Hematopoietic multipotent progenitor cell treated with erythropoietin and hydrocortisone succinate and interleukin-3 and kit ligand, for 6 days (in vitro differentiated cells): Measurements from ENCODE around the gene SF3B5.
"Not testable (repeated sequence)": the region's sequence is repeated elsewhere in the genome, so short reads cannot be mapped to it uniquely, and the experiment has no call there.

Source experiments
- DNase-seq: peaks from one replicate; pipeline ENCODE4 v3.0.0-alpha.2; 2015

The SF3B5 gene

DNA sequence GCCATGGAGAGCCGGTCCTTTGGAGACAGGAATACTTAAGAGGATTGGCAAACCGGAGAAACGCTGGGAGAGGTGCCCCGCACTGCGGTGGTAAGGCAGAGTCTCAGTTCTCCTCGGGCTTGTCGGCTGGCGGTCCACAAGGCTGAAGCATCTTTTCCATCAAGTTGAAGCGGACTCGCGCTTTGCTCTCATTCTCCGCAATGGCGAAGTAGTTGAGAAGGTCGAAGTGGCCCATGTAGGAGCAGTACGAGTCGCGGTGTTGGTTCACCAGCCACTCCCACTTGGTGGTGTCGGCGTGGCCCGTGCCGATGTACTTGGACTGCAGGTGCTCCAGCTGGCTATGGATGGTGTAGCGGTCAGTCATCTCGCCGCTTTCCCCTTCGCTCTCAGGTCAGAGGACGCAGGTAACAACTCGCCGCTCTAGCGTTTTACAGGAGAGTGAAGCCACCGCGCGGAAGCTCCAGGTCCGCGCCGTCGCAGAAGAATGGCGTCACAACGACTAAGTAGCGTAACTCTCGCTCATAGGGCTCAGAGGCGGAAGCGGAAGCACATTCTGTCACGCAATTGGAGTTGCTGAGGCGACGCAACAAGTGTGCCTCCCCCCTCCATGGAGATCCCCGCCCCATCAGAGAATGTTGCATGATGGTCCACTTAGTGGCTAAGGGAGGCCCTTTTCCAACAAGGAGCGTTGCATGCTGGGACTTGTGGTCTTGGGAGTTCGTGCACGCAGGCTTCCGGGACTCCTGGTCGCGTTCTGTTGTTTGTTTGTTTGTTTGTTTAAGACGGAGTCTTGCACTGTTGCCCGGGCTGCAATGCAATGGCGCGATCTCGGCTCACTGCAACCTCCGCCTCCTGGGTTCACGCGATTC is at the start of gene SF3B5:
SF3B5 (minus strand) TSS at position 440 of the 869 bp plus-strand sequence; CDS start at position 364, 76 bp downstream.
- peak; percentile 100 for DNase-seq

DNA sequence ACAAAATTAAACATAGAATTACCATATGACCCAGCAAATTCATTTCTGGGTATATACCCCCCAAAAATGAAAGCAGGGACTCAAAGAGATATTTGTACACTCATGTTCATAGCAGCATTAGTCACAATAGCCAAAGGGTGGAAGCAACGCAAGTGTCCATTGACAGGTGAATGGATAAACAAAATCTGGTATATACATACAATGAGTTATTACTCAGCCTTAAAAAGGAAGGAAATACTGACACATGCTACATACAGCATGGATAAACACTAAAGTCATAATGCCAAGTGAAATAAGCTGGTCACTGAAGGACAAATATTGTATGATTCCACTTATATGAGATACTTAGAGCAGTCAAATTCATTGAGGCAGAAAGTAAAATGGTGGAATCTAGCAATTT is 49.6 kb upstream of the SF3B5 start:
- no peak for DNase-seq

DNA sequence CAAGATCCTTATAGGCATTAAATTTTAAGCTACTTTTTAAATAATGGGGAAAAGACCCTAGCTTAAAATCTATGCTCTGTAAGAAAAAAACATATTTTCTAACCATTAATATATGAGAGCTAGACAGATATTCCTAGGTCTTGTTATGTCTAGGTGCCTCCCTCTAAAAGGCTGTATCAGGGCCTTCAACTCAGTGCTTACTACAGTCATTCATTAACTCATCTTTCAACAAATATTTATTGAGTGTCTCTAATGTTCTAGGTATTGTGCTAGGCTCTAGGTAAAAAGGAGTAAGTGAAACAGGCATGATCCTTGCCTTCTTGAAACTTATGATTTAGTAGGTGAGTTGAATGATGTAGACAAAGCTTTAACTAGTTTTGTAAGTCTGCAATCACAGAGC is 48.5 kb upstream of the SF3B5 start:
- DNase-seq: no peak

DNA sequence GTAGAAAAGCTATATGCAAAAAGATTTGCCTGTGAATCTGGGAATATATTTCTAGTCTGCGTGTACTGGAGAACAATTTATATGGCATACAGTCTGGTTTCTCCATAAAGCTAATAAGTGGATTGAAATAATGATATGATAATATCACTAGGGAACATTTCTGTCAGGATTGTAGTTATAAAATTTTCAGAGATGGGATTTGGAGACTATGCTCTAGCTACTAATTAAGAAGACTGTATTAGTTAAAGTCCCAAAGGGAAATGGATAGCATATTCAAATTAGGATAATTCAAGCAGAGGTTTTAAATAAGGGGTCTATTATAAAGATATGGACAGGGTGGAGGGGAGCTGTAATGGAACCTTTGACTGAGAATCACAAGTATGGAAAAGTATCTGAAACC is 47.7 kb upstream of the SF3B5 start:
- DNase-seq: no peak

DNA sequence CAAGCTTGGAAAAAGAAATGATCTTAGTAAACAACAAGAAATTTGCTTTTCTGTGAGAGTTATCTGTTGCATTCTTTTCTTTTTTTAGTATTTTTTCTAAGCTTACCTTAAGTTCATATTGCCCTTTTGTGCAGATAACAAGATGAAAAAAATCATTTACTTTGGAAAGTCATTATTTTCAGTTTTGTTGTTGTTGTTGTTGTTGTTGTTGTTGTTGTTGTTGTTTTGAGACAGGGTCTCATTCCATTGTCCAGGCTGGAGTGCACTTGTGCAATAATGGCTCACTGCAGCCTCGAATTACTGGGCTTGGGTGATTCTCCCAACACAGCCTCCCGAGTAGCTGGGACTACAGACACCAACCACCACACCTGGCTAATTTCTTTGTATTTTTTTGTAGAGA is 46.1 kb upstream of the SF3B5 start:
- DNase-seq: no peak

DNA sequence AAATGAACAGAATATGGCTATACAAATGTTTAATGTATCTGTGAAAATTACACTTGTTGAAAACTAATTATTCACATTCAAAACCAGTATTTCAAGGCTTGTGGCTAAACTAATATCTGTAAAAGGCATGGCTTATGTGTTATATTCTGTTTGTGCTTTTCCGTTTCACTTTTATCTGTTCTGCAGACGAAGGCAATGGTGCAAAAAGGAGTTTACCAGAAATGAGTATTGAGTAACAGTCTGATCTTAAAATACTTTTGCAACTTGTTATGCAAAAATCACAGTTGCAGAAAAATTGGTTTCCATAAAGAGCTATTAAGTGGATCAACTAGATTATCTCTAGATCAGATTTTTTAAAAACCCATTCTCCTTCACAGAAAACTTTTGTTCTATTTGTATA is 45.5 kb upstream of the SF3B5 start:
- DNase-seq: no peak

DNA sequence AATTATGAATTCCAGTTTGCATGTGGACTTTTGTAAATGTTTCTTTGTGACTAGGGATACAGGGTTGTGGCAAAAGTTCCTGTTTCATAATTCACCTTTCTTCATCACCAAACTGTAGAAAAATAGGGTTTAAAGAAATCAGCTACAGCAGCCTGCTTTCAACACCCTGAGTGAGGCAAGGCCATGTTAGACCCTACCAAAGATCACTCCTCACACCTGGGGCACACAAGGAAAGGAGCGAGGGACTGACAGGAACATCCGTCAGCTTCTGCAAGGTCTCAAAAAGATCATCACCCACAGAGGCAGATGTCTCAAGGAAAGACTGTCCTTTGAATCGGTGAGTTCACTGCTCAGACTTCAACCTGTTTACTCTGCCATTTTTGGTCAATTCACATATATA is 44.4 kb upstream of the SF3B5 start:
- no peak for DNase-seq

DNA sequence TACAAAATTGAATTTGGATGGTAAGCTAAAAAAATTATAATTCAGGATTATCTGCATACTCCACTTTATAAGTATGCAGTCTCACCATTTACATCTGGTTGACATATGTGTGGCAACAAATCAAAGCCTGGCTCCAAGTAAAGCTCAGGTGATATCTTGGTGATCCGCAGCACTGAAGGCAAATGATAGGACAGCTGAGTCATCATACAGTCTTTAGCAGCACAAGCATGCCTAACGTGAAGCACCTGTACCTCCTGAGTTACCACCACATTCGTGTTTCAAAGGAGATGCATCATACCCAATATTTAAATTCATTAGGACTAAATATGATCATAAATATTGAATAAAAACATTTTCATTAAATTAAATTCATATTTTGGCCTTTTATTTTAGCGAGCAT is 43.2 kb upstream of the SF3B5 start:
- DNase-seq: no peak

DNA sequence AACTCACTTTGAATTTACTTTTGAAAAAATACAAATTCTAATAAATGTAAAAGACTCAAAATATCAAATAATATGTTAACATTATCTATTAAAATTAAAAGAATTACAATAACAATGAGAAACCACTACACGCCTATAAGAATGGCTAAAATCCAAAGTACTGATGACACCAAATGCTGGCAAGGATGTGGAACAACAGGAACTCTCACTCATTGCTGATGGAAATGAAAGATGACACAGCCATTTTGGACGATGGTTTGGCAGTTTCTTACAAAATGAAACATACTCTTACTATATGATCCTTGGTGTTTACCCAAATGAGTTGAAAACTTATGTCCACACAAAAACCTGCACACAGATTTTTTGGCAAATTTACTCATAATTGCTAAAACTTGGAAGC is 39.4 kb upstream of the SF3B5 start:
- no peak for DNase-seq

DNA sequence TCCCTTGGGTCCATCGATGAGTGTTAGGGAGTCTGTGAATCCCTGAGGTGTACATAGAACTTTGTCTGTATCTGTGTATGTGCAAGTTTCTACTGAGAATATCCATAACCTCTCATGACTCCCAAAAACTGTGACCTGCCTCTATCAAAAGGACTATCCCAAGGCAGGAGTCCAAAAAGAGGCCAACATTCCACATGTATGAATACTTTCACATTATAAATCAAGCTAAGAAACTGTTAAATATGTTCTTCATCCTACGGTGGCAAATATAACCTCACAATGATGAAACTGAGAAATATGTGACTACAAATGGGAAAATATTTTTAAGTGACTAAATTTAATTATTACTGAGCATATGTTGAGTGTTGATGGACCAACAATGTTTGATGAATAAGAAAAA is 38.8 kb upstream of the SF3B5 start:
- no peak for DNase-seq

DNA sequence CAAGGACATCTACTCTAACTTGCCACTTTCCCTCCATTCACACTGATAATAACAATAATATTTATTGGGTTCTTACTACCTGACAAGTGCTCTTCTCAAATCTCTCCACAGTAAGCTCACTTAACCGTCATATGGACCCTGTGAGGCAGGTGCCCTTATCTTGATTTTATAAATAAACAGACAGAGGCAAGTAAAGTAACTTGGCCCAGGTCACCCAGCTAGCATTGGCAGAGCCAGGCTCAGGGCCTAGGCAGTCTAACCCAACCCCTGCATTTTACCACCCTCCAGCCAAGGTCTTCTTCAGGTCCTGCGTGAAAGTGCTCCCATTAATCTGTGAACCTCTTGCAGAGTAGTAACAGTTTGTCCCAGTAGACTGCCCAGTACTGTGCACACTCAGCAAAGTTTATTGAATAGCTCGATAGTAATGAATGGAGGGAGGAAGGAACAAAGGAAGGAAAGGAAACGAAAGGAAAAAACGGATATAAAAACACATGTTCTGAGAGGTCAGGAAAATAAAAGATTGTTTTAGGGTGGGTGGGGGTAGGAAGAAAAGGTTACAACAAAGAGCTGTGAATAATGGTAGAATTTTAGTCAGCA is 38.0 kb upstream of the SF3B5 start:
- DNase-seq: no peak

DNA sequence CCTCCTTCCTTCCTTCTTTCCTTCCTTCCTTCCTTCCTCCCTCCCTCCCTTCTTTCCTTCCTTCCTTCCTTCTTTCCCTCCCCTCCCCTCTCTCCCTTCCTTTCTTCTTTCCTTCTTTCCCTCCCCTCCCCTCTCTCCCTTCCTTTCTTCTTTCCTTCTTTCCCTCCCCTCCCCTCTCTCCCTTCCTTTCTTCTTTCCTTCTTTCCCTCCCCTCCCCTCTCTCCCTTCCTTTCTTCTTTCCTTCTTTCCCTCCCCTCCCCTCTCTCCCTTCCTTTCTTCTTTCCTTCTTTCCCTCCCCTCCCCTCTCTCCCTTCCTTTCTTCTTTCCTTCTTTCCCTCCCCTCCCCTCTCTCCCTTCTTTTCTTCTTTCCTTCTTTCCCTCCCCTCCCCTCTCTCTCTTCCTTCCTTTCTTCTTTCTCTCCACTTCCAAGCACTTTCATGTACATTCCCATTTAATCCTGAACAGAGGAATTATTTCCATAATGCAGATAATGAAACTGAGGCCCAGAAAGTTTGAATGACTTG is 36.9 kb upstream of the SF3B5 start:
- not testable (repeated sequence) for DNase-seq

DNA sequence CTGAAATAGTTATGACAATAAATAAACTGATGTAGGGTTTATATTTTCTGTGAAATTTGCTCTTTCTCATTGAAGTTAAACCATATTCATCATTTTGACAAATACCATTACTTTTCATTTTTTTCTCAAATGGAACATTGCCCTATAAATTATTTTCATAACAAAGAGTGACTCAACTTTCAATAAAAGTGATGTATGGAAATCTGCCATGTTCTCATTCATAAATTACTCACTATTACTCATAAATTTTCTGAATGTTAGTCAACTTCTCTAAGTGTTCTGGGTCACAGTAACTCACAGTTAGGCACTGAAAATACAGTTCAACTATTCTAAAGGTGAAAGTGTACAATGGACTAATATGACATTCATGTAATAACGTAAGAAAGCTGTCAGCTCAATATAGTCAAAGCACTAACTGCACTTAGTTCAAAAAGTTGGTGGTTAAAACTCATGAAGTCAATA is 35.9 kb upstream of the SF3B5 start:
- no peak for DNase-seq

DNA sequence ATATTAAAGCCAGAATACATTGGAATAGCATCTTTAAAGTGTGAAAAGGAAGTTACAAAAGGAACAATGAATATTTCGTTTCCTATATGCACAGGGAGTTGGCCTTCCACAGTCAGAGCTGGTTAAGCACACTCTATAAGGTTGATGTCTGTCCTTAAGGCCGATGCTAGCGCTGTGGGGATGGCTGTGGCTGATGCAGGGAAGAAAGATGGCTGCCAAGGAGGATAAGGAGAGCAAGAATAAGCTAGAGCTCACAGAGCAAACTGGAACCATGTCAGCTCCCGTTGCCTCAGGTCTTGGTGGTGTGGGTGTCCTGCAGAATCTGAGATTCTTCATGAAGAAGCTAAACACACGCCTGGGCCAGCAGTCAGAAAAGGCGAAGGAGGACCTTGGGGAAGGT is 34.1 kb upstream of the SF3B5 start:
- DNase-seq: no peak

DNA sequence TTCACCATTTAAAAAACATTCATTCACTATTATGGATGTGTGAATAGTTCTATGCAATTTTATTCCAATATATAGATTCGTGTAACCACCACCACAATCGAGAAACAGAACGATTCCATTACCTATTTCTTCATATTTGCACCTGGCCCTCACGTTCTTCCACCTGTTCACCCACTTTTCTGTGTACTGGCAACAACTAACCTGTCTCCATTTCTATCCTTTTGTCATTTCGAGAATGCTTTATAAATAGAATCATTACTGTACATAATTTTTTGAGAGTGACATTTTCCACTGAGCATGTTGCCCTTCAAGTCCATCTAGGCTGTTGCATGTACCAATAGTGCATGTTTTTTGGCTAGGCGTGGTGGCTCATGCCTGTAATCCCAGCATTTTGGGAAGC is 31.7 kb upstream of the SF3B5 start:
- no peak for DNase-seq

DNA sequence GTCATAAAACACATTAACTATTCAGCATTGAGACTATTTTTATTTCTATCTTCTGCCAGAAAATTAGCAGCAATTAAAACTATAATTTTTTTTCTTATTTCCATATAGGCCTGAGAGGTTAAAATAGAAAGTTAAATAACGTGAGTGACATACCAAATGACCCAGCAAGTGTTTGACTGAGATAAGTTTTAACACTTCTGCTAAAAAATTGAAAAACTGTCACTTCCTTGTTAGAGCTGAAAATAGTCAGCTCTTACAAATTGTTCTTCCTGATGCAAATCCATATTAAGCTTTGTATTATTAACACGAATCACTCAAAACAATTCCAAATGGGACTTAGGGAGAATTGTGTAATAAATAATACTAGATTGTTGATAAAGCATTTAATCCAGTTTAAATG is 28.5 kb upstream of the SF3B5 start:
- peak; percentile 79 for DNase-seq

DNA sequence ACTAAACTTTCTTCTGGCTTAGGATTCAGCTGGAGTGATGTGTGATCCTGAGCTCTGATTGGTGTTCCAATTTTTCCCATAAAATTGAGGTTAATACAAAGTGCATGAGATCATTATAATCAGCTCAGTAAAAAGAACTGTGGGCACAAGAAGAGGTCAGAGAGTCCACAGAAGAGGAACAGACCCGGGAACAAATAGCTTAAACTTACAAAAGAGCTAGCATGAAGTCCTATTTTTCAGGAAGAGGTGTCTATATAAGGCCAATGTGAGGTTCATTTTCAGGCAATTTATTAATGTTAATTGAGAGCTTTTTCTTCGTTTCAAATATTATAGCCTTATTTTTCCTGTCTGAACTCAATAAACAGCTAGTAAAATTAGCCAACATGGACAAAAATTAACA is 28.0 kb upstream of the SF3B5 start:
- no peak for DNase-seq

DNA sequence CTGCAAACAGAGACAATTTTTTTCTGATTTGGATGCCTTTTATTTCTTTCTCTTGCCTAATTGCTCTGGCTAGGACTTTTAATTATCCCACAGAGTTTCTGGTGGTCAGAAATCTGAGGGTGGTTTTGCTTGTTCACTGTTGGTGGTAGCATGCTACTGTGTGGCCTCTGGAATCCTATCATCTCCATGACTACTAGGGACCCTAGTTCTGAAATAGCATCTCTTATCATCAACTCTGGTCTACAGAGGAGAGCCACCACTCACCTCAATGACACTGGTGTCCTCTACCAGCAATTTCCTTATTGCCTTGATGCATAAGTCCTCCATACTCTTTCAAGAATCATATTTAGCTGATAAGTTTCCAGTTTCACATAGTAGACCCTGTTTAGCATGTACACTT is 27.5 kb upstream of the SF3B5 start:
- peak; percentile 5 for DNase-seq

DNA sequence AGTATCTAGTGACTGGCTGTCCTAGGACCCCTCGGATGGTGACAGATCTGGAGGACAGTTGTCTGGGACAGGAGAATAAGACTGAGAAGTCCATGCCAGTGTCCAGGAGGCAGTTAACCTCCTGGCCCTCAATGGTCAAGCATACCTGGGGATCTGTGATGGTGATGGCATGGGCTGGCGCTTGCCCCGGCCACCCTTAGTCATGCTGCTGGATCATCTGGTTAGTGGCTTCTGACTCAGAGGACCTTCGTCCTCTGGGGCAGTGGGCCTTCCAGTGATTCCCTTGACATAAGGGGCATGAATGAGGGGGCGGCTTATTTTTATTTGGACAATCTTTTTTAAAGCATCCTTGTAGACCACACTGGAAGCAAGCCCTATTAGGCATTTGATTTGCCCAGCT is 24.0 kb upstream of the SF3B5 start:
- no peak for DNase-seq

DNA sequence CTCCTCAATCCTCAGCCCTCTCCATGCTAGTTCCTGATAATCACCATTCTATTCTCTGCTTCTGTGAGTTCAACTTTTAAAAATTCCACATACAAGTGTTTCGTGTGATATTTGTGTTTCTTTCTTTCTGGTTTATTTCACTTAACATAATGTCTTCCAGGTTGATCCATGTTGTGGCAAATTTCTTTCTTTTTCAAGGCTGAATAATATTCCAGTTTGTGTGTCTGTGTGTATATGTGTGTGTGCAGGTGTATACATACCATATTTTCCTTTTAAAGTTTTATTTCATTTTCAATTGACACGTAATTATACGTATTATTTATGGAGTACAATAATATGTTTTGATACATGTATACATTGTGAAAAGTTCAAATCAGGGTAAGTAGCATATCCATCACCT is 19.8 kb upstream of the SF3B5 start:
- no peak for DNase-seq

DNA sequence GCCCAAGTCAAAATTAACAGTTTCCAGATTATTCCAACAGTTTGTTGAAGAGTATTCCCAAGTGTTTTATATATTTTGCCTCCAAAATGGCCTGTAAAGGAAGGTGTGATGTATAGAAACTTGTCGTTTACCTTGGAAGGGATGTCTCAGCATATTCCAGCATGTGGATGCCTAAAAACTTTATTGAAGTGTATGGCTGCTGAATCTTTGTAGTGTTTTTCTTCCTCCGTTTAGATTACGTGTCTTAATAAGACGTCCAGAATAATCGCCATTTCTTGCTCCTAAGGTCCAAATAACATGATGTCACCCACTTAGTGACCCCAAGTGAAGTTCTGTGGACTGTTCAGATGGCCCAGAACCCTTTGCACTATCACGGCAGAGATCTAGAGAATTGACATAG is 18.0 kb upstream of the SF3B5 start:
- no peak for DNase-seq

DNA sequence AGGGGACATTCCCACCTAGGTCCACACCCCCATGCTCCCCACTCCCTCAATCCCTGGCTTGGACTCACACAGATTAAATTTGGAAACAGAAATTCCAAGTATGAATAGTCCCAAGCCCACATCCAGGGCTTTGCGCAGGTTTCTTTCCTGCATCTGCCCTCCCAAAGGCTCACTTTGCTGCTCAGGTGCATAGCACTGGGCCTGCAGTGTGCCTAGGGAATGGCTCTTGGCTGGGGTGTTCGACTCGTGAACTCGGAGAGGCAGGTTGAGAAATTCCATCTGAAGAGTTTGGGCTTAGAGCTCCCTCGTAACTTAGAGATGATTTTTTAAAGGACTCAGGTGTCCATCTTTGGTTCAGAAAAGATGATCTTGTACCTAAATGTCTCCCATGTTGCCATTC is 14.8 kb upstream of the SF3B5 start:
- DNase-seq: no peak

DNA sequence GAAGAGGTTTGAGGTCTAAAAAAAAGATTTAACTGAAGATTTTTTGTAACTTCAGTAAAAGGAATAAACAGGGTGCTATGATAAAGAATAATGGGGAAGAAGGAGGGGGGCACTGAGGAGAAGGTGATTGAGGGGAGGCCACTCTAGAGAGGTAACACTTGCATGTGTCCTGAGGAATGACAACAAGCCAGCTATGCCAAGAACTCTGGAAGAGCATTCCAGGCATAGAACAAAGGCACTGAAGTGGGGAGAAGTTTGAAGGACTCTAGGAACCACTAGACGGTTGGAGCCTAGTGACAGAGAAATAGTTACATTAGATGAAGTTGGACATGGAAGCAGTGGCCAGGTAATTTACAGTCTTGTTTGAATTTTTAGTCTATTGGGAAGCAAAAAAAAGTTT is 10.8 kb upstream of the SF3B5 start:
- DNase-seq: no peak

DNA sequence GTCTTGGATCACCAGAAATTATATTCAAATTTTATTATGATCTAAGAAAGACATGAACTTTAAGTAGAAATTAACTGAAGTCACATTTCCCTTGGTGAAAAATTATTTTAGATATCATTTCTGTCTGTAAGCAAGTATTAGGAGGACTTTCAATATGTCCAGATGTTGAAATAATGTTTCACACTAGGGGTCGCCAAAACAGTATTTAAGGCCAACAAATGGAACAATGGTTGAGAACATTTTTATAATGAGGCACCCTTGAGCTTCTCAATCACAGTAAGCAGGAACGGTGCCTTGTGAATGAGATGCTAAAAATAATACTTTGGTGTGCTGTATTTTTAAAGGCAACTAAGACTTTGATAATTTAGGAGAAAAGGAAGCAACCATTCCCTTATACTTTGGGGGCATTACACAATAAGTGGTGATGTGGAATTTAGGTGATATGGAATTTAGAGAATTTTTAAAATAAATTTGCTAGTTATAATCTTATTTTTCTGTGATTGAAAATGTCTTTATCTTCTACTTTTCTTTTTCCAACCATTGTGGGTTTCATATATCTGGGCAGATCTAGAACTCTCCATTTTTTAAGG is 9.6 kb upstream of the SF3B5 start:
- peak; percentile 91 for DNase-seq
